ENCODE measurements around the gene JPH3. TPM values are rescaled to one million over a fixed set of nuclear protein-coding genes. Genes with fewer than 3 reads are reported as not detected.

Gene JPH3
- total RNA-seq, 2 experiments from 2014 or later, result not detected

DNA sequence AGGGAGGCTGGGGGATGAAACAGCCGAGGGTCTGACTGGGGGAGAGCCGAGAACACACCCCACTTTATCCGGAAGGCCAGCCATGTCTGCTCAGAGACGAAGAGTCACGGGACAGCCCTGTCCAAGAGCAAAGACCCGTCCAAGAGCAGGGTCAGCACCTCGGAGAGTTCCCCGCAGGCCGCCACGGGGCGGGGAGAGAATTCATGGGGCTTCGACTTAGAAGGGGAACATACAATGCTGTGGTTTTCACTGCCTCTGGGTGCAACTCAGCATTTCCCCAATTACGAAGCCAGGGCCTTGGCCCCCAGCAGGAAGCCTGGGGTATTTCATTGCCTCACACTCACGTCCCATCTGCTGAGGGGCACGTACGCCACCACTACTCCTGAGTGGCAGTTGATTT lies 59.3 kb downstream of the JPH3 start:
- ATAC-seq (ENCODE audit: poor library complexity) (peak; percentile 26), DNase-seq (peak in 6 of 14 experiments; percentile 4 to 41 (median 20))
- Histone ChIP-seq H3K9me3 (ENCODE audit: control insufficient read depth in 1 of 2, insufficient read depth in 1 of 2, low read length in 2 of 2) (peaks cover 0 to 19% of the 10 kb centered on the region in 2 experiments), H3K27me3 (ENCODE audit: control insufficient read depth in 1 of 2, insufficient read depth in 2 of 2, low read length in 2 of 2) (no peaks in the 10 kb centered on the region), H3K4me3 (ENCODE audit: low read length) (no peak overlapping the region), H3K4me1 (ENCODE audit: insufficient read depth, low read length) (no peaks in the 10 kb centered on the region), H3K36me3 (ENCODE audit: insufficient read depth, low read length) (no peaks in the 10 kb centered on the region), H3K27ac (ENCODE audit: low read depth in 1 of 2, low read length in 2 of 2) (no peak overlapping the region)
- Mint-ChIP-seq H3K27ac (no peak overlapping the region), H3K4me3 (no peak overlapping the region), H3K27me3 (peaks cover 22% of the 10 kb centered on the region), H3K36me3 (ENCODE audit: low read depth) (no peaks in the 10 kb centered on the region), H3K4me1 (ENCODE audit: low read depth) (no peaks in the 10 kb centered on the region), H3K9me3 (no peaks in the 10 kb centered on the region)
- POLR2A ChIA-PET, result no interaction called here
- intact Hi-C loops (cut with DNase I, micrococcal nuclease), result no loop called here
- TF ChIP-seq, protein P1, sequence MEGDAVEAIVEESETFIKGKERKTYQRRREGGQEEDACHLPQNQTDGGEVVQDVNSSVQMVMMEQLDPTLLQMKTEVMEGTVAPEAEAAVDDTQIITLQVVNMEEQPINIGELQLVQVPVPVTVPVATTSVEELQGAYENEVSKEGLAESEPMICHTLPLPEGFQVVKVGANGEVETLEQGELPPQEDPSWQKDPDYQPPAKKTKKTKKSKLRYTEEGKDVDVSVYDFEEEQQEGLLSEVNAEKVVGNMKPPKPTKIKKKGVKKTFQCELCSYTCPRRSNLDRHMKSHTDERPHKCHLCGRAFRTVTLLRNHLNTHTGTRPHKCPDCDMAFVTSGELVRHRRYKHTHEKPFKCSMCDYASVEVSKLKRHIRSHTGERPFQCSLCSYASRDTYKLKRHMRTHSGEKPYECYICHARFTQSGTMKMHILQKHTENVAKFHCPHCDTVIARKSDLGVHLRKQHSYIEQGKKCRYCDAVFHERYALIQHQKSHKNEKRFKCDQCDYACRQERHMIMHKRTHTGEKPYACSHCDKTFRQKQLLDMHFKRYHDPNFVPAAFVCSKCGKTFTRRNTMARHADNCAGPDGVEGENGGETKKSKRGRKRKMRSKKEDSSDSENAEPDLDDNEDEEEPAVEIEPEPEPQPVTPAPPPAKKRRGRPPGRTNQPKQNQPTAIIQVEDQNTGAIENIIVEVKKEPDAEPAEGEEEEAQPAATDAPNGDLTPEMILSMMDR (IDR thresholded peaks at IDR 0.05), result no peak
- CTCF ChIA-PET, result no interaction called here

GRCh38 chr16:87662254-87663204 lies 60.2 kb downstream of the JPH3 start:
- Mint-ChIP-seq H3K9me3 (no peaks in the 10 kb centered on the region), H3K4me1 (ENCODE audit: low read depth) (no peaks in the 10 kb centered on the region), H3K4me3 (no peak overlapping the region), H3K27ac (no peak overlapping the region), H3K27me3 (peaks cover 22% of the 10 kb centered on the region), H3K36me3 (ENCODE audit: low read depth) (no peaks in the 10 kb centered on the region)
- no peaks in the 10 kb centered on the region for H3K36me3 ChIP-seq (ENCODE audit: insufficient read depth, low read length)
- H3K4me1 ChIP-seq (ENCODE audit: insufficient read depth, low read length), result no peaks in the 10 kb centered on the region
- ChIA-PET POLR2A (no interaction called here), CTCF (no interaction called here)
- intact Hi-C loops (cut with DNase I, micrococcal nuclease), result no loop called here
- no peak for DNase-seq
- no peaks in the 10 kb centered on the region for H3K27me3 ChIP-seq (ENCODE audit: control insufficient read depth in 1 of 2, insufficient read depth in 2 of 2, low read length in 2 of 2)
- no peak overlapping the region for H3K27ac ChIP-seq (ENCODE audit: low read depth in 1 of 2, low read length in 2 of 2)
- H3K4me3 ChIP-seq (ENCODE audit: low read length), result no peak overlapping the region
- no peak for ATAC-seq (ENCODE audit: poor library complexity)
- TF ChIP-seq, protein P1 (IDR thresholded peaks at IDR 0.05), result no peak
- H3K9me3 ChIP-seq (ENCODE audit: control insufficient read depth in 1 of 2, insufficient read depth in 1 of 2, low read length in 2 of 2), result peaks cover 0 to 15% of the 10 kb centered on the region in 2 experiments

DNA sequence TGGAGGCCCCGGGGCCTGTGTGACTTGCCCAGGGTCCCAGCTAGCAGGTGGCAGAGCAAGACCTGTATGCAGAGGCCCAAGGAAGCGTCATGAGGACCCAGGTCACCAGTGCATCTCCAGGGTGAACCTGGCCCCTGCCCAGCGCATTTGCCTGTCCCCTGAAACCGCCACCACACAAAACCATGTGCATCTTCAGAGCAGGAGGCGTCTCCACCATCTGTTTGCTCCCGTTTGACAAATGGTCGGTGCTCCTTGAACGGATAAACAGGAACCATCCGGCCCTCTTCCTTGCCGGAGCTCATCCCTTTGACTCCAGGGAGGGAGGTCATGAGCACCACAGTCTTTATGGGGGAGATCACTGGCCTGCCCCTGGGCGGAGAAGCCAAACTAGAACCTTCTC lies 62.5 kb downstream of the JPH3 start:
- no peak for DNase-seq
- TF ChIP-seq, protein P1 (IDR thresholded peaks at IDR 0.05), result no peak
- intact Hi-C loops (cut with DNase I, micrococcal nuclease), result no loop called here
- CTCF ChIA-PET, result no interaction called here
- H3K27me3 ChIP-seq (ENCODE audit: control insufficient read depth in 1 of 2, insufficient read depth in 2 of 2, low read length in 2 of 2), result no peaks in the 10 kb centered on the region
- H3K4me1 ChIP-seq (ENCODE audit: insufficient read depth, low read length), result no peaks in the 10 kb centered on the region
- Mint-ChIP-seq H3K4me3 (no peak overlapping the region), H3K9me3 (no peaks in the 10 kb centered on the region), H3K4me1 (ENCODE audit: low read depth) (no peaks in the 10 kb centered on the region), H3K36me3 (ENCODE audit: low read depth) (no peaks in the 10 kb centered on the region), H3K27me3 (peaks cover 22% of the 10 kb centered on the region), H3K27ac (no peak overlapping the region)
- no peak for ATAC-seq (ENCODE audit: poor library complexity)
- no peak overlapping the region for H3K4me3 ChIP-seq (ENCODE audit: low read length)
- H3K9me3 ChIP-seq (ENCODE audit: control insufficient read depth in 1 of 2, insufficient read depth in 1 of 2, low read length in 2 of 2), result peaks cover 0 to 9% of the 10 kb centered on the region in 2 experiments
- H3K36me3 ChIP-seq (ENCODE audit: insufficient read depth, low read length), result no peaks in the 10 kb centered on the region
- POLR2A ChIA-PET, result no interaction called here
- no peak overlapping the region for H3K27ac ChIP-seq (ENCODE audit: low read depth in 1 of 2, low read length in 2 of 2)

Measured in CD4-positive, alpha-beta T cell (primary cell).